Activated gamma-delta T cell (primary cell): Measurements from ENCODE around the gene MYL12A.
"Not testable (repeated sequence)": the region's sequence is repeated elsewhere in the genome, so short reads cannot be mapped to it uniquely, and the experiment has no call there.

Source experiments
- DNase-seq: peaks from one replicate; lab custom pipeline; 2025; lab: John Stamatoyannopoulos, UW
- total RNA-seq, 2 donors: gene quantifications; one replicate each; lab custom pipeline; 2026; lab: John Stamatoyannopoulos, UW

MYL12A gene
- 343 to 370 reads per million in 2 donors for total RNA-seq

DNA sequence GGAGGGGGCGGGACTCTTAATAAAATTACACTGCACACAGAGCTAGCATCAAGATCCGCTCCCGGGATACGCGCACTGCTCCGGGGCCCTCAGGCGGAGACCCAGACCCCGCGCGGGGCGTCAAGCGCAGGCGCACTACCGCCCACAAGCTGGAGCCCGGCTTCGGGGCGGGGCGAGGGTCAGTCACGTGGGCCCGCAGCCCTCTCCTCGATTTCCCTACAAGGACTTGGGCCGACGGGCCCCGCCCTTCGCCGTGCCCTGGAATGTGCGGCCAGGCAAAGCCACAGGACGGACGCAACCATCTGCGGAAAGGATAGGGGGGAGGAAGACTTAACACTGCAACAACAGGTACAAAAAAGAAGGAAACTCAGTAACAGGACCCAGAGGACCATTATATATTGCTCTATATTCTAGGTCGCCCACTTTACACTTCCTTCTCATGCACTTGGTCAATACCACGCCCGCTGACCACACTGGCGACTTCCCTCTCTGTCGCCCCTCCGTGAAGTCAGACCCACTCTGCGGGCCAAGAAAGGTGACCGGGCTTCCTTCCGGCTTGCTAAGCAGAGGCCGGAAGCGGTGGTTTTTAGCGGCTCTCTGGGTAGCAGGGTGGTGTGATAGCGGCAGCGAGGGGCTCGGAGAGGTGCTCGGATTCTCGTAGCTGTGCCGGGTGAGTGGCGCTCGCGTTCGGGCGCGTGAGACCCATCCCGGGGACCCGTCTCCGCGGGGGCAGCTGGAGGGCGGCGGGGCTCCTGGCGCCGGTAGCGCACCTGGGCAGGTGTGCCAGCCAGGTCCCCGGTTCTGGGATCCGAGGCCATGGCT lies at the start of gene MYL12A:
Gene MYL12A, plus strand, starts transcription at position 562 of the 822 bp plus-strand sequence. CDS start 5,447 bp downstream, outside the sequence.
- peak; percentile 79 for DNase-seq

DNA sequence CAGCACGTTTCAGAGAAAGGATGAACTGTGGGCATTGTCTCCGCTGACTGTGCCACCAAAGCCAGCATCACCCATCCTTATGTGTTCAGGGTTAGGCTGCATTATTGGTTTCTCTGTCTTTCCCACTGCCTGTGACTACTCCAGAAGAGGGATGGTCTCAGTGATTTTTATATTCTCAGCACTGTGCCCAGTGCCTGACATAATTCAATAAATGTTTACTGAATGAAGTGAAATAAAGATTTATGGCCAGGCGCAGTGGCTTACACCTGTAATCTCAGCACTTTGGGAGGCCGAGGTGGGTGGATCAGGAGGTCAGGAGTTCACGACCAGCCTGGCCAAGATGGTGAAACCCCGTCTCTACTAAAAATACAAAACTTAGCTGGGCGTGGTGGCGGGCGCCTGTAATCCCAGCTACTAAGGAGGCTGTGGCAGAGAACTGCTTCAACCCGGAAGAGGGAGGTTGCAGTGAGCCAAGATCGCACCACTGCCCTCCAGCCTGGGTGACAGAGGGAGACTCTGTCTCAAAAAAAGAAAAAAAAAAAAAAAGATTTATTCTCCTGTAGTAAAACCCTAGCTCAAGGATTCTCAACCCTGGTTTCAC lies 49.2 kb upstream of the MYL12A start:
- not testable (repeated sequence) for DNase-seq

DNA sequence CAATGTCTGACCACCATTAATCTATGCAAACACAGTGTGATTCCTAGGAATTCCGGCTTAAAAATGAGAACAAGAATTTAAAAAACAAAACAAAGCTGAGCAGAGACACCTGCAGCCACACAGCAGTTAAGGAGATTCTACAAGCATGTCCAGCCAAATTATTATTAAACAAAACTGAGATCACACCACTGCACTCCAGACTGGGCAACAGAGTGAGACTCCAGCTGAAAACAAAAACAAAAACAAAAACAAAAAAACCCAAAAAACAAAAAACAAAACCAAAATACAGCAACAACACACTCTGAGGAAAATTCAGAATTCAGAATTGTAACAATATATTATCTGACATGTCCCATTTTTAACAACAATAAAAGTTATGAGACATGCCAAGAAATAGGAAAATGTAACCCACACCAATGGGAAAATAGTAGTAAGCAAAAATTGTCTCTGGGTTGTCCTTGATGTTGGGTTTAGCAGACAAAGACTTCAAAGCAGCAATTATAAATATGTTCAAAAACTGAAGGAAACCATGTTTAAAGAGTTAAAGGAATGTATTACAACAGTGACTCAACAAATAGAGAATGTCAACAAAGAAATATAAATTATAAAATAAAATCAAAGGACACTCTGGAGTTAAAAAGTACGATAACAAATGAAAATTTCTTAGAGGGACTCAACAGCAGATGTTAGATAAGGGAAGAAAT lies 47.5 kb upstream of the MYL12A start:
- DNase-seq: no peak

DNA sequence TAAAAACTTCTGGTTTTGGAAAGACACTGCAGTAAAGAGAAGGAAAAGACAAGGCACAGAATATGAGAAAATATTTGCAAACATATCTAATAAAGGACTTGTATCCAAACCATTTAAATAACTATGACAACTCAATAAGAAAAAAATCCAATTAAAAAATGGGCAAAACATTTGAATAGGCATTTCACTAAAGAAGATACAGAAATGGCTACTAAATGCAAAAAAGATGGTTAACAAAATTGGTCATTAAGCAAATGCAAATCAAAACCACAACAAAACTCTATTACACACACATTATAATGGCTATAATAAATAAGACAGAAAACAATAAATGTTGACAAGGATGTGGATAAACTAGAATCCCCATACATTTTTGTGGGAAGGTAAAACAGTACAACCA lies 42.4 kb upstream of the MYL12A start:
- no peak for DNase-seq

DNA sequence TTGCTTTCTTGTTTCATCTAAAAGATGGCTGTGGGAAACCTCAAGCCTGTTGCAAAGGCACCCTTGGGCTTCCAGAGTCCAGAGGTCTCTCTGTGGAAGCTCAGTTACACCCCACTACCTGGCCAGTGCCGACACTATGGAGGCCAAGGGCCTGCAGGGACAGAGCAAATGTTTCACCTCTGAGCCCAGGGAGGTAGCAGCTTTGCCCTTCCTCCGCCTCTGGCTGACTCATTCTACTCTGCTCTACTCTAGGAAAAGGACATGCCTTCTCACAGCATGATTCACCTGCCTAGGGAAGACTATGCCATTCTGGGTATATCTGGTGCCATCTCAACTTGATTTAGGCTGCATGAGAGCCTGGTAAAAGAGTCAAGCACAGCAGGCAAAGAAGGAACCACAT lies 40.0 kb upstream of the MYL12A start:
- no peak for DNase-seq

DNA sequence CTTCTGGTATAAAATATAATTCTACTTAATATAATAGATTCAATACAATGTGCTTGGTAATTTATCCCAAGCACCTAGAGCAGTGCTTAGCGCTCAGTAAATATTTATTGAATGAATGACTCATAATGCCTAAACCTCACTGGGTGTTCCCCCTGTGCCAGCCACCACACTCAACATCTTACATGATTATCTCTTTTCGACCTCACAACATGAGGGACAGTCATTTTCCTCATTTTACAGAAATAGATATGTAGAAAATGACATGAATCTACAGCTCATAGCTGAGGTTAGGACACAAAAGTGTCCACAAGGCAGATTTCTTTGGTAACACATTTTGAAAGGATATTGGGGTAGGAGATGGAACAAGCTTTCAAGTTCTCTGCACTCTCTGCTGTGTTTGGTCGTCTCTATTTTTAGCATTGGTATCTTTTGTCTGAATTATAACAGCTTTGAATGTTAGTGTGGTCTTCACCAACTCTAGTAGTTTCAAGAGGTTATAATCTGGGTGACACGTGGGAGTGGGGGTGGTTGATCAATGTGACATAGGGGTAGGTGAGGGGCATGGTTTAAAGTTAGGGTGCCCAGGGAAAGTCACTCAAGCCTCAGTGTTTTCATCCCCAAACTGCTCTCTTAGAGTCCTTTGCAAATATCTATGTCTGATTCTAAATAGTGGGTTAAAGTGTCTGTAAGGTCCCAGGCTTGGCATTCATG lies 37.6 kb upstream of the MYL12A start:
- DNase-seq: no peak

DNA sequence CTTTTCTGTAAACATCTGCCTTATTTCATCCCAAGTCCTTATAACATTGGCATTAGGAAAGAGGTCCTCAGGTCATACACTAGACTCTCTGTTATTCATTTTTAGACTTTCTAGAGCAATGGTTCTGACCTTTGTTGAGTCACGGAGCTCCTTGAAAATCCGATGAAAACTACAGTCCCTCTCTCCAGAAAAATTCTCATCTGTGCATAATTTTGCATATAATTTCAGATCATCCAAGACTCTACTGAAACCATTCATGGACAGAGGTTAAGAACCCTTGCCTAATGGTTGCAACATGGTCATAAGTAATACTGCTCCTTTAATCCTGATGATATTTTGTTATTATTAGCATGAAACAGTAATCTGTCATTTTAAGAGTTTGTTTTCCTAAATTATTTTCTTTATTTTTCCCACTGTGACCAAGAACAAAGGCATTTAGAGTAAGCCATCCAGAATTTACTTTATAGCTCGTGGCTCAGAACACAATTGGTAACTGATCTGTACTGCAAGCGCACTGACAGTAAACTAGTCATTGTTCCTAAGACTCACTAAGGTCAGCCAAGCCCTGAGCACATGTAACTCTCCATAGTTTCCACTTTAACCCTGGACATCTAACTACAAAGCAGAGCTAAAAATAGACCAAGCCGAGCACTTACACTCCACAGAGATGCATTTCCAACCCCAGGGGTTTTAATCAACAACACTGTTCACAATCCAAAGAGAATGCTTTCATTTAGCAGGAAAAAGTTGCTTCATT lies 36.2 kb upstream of the MYL12A start:
- DNase-seq: no peak

DNA sequence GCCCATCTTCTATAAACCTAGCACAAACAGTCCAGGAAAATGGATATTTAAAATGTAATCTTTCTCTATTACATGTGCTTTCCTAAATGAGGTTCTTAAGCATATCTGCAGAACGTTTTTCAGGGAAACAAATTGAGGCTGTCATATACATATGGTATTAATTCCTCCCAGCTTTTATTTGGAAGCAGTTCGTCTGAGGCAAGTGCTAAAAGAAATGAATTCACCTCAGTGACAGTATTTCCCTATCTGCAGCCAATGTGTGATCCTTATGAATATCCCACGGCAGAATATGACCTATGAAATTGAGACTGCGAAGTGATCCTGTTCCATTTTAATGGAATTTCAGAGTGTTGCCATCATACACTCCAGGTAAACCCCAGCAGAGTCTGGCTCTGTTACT lies 34.9 kb upstream of the MYL12A start:
- DNase-seq: no peak

DNA sequence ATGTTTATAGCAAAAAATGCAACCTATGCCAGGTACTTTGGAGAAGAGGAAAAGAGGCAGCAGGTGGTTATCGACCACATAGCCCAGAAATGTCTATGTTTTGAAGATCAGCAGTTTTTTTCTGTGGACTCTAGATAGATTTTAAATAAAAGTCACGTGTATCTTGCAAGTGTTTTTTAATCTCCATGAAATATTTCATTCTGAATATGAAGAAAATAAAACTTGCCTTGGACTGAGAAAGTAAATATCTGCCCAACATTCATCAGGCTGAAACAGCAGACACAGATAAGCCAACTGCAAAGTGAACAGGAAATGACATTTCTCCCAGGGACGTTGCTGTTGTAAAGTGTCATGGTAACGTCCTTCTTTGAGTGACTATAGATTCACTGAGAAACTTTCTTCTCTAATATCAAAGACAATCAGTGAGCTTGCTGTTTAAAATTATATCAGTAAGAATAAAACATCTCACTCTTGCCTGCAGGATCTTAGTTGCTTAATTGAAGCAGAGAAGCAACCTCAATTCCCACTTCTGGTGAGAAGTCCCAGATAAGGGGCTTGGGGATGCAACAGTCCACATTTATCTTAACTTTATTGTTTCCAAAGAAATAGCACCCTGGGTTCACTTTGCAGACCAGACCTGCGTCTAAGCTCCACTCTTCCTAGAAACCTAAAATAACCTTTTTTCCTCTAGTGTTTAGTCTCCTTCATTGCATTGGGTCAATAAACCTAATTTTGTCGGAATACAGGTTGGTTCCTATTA lies 34.1 kb upstream of the MYL12A start:
- no peak for DNase-seq

DNA sequence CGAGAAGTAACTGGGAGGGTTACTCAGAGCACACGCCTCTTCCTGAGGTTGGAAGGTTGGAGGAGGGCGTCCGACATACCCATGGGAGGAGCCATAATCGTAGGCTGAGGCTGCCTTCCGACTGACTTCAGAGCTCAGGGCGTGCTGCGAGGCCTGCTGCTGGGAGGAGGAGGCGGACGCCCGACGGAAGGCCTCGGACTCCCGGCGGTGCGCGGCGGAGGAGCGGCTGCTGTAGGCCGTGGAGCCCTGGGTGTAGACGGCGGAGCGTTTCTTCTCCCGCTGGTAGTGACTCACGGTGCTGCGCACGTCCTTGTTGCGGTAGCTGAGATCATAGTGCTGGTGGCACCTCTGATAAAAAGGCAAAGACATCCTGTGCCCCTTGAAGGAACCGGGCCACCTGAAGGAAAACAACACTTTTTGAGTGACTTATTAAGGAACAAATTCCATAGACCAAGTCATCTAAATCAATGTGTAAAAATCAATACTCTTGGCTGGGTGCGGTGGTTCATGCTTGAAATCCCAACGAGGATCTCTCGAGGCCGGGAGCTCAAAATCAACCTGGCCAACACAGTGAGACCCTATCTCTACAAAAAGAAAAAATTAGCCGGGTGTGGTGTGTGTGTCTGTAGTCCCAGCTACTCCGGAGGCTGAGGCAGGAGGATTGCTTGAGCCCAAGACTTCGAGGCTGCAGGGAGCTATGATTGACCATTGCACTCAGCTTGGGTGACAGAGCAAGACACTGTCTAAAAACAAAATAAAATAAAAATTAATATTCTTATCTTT lies 32.6 kb upstream of the MYL12A start:
- no peak for DNase-seq

DNA sequence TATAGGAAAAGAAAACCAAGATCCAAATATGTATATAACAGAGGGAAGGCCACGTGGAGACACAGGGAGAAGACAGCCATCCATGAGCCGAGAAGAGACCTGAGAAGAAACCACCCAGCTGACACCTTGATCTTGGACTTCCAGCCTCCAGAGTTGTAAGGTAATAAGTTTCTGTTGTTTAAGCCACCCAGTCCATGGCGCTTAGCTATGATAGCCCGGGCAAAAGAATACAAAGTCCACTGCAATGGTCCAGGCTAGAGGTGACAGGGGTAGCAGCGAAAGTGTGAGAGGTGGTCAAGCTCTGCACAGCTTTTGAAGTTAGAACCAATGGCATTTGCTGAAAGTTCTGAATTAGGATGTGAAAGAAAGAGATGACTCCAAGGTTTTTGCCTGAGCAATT lies 30.6 kb upstream of the MYL12A start:
- DNase-seq: no peak

DNA sequence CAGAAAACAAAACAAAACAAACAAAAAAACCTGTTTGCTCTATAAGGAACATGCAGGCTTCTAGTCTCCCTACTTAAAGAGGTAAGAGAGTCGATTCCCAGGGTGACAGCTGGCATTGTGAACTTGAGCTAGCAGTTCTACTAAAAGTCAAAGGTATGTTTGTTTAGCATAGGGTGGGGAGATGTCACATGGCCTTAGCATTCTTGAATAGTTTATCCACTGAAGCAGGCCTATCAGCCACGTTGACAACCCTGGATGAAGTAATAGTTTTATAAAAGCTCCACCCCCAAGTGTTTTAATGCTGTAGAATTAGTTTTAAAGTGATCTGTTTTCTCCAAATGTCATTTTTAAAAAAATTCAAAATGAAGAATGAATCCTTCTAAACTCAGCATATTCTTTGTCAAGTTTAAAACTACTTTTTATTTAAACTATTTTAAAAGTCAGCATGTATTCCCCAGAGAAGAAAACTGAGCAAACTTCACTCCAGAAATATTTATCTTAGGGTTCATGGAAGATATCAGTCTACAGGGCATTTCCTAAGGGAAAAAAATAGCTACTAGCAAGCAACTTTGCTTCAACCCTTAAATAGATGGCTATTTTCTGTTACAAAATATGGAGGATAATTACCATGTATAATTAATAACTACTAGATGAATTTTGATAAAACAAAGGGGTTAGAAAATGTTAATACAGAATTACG lies 29.5 kb upstream of the MYL12A start:
- no peak for DNase-seq

DNA sequence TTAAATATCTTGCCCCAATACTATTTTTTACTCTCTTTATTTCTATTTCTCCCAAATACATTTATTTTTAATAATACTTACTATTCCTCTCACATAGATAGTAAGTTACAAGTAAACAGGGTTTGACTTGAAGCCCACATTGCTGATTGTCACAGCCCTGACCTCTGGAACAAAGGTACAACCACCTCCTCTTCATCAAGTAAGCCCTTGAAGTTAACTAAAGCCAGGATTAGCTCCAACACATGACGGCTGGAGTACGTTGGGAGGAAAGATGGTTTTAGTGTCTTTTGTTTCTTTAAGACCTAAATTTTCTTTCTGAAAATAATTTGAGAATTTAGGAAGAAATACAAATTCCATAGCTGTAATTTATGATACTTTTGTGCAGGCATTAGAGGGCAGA lies 28.8 kb upstream of the MYL12A start:
- DNase-seq: no peak

DNA sequence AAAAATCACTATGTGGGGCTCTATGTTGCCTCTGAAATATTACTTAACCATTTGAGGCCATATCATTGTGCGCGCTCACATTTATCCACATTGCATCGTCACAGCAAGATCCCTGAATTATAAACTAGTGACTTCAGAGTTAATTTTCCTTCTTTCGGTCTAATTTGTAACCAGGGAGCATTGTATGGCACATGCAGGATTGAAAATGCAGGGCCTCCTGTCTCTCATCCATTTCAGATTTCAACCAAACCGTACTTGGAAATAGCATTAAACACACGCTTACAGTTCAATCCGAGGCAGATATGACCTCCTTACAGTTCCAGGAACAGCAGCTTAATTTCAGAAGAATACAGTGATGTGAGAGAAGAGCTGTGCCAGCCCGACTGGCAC lies 28.4 kb upstream of the MYL12A start:
- DNase-seq: no peak

DNA sequence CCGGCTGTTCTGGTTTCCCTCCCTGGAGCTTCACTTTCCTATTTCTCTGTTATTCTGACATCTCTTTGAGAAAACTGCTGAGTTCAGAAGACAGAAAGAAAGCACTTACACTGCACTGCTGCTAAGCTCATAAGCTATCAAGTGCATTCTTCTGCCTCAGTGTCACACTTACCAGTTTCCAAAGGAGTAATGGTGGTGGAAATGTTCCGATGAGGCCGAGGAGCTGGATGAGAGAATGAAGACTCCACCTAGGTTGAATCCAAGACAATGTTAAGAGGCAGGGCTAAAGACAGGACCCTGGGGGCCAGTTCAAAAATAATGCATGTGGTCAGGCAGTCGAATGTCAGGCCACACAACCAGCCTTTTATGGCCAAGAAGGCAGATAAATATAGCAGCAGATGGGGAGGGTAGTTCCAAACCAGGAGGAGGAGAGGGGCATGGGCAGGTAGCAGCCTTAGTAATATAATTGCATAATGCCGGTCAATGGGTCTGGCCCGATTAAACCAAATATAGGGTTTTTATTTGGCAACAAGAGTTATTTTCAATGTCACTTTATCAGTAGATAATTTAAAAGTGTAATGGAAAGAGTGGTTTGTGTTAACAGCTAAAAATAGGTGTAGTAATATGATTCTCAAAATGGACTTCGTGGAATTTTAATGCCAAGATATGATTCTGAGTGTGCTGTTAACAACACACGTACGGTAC lies 27.8 kb upstream of the MYL12A start, which contains the start of gene MYOM1:
Gene MYOM1, minus strand, starts transcription at position 338 of the 705 bp plus-strand sequence. CDS start 4,745 bp downstream, outside the sequence.
- no peak for DNase-seq

DNA sequence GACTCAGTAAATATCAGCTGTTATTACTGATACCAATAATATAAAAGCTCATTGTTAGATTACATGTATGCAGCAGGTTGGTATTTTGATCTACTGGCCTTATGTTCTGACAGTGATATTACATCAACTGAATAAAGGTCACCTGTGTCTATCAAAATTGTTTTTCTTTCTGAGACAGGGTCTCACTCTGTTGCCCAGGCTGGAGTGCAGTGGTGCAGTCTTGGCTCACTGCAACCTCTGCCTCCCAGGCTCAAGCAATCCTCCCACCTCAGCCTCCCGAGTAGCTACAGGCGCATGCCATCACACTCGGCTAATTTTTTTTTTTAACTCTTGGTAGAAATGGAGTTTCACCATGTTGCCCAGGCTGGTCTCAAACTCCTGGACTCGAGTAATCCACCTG lies 26.7 kb upstream of the MYL12A start:
- DNase-seq: not testable (repeated sequence)

DNA sequence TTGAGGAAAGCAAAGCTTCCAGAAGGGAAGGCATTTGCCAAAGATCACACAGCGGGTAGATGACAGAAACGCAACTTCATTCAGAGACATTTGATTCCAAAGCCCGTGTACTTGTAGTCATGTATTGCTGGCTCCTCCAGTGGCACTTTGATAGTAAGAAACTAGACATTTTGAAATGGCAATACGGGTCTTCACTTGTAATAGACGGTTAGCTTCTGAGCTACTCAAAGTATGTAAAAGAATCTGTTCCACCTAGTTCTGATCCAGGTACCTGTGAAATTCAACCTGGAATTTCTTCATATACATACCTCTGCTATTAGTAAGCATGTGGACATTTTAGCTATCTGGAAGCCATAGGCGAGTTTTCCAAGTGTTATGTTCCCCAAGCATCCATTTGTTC lies 26.1 kb upstream of the MYL12A start:
- no peak for DNase-seq

DNA sequence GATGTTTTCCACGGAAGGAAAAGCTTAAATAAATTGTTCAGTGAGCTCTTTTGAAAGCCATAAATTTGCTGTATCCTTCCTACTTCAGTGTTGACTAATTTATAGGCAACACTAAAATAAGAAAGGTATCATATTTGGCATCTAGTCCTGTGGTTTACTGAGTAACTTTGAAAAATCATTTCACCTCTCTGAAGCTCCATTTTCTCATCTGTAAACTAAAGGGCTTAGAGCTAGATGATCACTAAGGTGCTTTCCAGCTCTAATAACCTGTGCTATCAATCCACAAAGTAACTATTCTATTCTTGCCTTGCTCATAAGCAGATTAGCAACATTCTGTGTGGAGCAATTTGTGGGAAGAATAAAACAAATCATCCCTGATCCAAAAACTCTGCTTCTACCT lies 24.2 kb upstream of the MYL12A start:
- DNase-seq: no peak

DNA sequence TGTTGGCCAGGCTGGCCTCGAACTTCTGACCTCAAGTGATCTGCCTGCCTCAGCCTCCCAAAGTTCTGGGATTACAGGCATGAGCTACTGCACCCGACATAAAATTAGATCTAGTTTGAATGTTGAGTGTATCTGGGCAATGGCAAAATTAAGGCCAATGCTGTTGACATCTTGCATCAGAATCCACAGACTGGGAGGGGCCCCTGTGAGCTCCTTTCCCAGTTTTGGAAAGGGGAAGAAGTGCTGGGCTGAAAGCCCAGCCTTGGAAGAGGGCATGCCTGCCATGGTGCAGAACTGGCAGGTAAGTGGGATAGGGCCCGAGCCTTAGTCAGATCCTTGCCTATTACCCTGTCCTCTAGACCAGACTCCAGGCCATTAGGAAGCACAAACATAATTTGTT lies 23.4 kb upstream of the MYL12A start:
- no peak for DNase-seq
